Stomach (tissue), 4 donors: ENCODE data around the gene CUL5.

ENCODE experiments used
- EP300 ChIP-seq: sonication (generic); formaldehyde crosslinking; IDR thresholded peaks from one replicate; pipeline ENCODE4 v1.6.1; 2017; ENCODE audit warnings: antibody characterized with exemption
- POLR2AphosphoS5 ChIP-seq, 3 donors: sonication (generic); formaldehyde crosslinking; IDR thresholded peaks; one replicate each; pipeline ENCODE4 v1.6.1; 2016; ENCODE audit warnings: antibody characterized with exemption in 3 of 3

- TF ChIP-seq EP300: no peak
- no peak for TF ChIP-seq POLR2AphosphoS5 (IDR thresholded peaks at IDR 0.05)
These were observed 83.4 kb downstream of the CUL5 start for GRCh38 chr11:108092134-108092533.
